Epithelial cell of esophagus (primary cell): ENCODE measurements around the gene HDC.

Source experiments
- DNase-seq: peaks from one replicate; pipeline ENCODE4 v3.0.0; 2010; ENCODE audit warnings: low read depth
- H3K4me3 ChIP-seq: 2 replicates; pipeline ENCODE4 v1.5.1; 2011; ENCODE audit warnings: mild to moderate bottlenecking, low read length, control low read depth
- TF ChIP-seq, protein P1 (sequence below): IDR thresholded peaks from 2 replicates; pipeline ENCODE4 v1.5.1; 2011; ENCODE audit warnings: low read depth, mild to moderate bottlenecking, low read length, control low read depth, inconsistent platforms; ENCODE audit not compliant: insufficient read depth; ENCODE audit errors: missing control alignments

Gene HDC

DNA sequence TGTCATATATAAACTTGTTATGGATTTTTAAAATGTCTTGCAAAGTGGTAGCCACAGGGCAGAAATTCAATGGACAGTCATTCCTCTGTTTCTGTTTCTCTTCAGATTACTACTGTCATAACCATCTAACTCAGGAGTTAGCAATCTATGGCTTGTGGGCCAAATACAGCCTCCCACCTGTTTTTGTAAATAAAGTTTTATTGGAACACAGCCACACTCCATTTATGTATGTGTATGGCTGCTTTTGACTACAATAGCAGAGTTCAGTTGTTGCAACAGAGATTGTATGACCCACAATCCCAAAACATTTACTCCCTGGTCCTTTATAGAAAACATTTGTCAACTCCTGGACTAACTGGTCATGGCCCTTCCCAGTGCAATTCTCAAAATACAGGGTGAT, 63.5 kb downstream of the HDC start:
- H3K4me3 ChIP-seq: no peak overlapping the region
- TF ChIP-seq, protein P1, sequence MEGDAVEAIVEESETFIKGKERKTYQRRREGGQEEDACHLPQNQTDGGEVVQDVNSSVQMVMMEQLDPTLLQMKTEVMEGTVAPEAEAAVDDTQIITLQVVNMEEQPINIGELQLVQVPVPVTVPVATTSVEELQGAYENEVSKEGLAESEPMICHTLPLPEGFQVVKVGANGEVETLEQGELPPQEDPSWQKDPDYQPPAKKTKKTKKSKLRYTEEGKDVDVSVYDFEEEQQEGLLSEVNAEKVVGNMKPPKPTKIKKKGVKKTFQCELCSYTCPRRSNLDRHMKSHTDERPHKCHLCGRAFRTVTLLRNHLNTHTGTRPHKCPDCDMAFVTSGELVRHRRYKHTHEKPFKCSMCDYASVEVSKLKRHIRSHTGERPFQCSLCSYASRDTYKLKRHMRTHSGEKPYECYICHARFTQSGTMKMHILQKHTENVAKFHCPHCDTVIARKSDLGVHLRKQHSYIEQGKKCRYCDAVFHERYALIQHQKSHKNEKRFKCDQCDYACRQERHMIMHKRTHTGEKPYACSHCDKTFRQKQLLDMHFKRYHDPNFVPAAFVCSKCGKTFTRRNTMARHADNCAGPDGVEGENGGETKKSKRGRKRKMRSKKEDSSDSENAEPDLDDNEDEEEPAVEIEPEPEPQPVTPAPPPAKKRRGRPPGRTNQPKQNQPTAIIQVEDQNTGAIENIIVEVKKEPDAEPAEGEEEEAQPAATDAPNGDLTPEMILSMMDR: no peak
- no peak for DNase-seq

- TF ChIP-seq, protein P1: no peak
- DNase-seq: peak; percentile 86
- no peak overlapping the region for H3K4me3 ChIP-seq
These were observed 72.5 kb downstream of the HDC start for GRCh38 chr15:50192926-50193620.

GRCh38 chr15:50192164-50192563, 73.4 kb downstream of the HDC start:
- TF ChIP-seq, protein P1: no peak
- DNase-seq: no peak

More at GRCh38 chr15:50192164-50192563, 73.4 kb downstream of the HDC start:
- no peak overlapping the region for H3K4me3 ChIP-seq
